HG02884 (cell line): ENCODE data around the gene HORMAD1.
"Not testable (repeated sequence)": the region's sequence is repeated elsewhere in the genome, so short reads cannot be mapped to it uniquely, and the experiment has no call there.

Experiments used
- ATAC-seq: cut with Tn5 transposase; IDR thresholded peaks from one replicate; pipeline ENCODE4 v1.9.1; 2021; ENCODE audit warnings: mild to moderate bottlenecking, moderate library complexity; ENCODE audit not compliant: unreplicated experiment

HORMAD1 gene, protein sequence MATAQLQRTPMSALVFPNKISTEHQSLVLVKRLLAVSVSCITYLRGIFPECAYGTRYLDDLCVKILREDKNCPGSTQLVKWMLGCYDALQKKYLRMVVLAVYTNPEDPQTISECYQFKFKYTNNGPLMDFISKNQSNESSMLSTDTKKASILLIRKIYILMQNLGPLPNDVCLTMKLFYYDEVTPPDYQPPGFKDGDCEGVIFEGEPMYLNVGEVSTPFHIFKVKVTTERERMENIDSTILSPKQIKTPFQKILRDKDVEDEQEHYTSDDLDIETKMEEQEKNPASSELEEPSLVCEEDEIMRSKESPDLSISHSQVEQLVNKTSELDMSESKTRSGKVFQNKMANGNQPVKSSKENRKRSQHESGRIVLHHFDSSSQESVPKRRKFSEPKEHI

DNA sequence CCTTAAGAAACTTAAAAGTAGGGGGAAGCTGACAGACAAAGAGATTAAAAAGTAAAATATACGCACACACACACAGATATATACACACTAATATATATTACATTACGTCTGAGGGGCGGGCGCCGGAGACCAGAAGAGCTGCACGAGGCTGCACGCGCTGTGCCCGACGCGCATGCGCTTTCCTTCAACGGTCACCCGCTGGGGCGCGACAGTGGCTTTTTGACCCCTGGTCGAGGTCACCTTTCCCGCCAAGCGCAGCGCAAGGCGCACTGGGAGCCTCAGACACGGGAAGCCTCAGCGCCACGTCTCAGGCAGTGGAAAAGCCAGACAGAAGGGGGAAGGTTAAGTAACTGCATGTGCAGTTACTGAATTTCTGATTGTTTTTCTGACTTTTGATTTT, at the start of gene HORMAD1:
HORMAD1 (minus strand) TSS at position 193 of the 400 bp plus-strand sequence. CDS start 1,390 bp downstream, outside the sequence.
- no peak for ATAC-seq

DNA sequence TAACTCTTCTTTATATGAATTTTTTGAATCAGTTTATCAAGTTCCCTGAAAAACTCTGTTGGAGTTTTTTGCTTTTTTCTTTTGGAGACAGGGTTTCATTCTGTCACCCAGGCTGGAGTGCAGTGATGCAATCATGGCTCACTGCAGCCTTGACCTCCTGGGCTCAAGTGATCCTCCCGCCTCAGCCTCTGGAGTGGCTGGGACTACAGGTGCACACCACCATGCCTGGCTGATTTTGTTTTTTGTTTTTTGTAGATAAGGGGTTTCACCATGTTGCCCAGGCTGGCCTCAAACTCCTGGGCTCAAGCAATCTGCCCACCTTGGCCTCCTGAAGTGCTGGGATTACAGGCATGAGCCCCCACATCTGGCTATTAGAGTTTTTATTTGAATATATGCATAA, 47.0 kb upstream of the HORMAD1 start:
- not testable (repeated sequence) for ATAC-seq

DNA sequence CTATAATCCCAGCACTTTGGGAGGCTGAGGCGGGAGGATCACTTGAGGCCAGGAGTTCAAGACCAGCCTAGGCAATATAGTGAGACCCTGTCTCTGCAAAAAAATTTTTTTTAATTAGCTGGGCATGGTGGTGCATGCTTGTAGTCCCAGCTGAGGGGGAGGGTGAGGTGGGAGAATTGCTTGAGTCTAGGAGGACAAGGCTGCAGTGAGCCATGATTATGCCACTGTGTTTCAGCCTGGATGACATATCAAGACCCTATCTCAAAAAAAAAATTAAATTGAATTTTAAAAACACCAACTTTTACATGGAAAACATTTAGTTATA, 45.2 kb upstream of the HORMAD1 start:
- ATAC-seq = not testable (repeated sequence)

DNA sequence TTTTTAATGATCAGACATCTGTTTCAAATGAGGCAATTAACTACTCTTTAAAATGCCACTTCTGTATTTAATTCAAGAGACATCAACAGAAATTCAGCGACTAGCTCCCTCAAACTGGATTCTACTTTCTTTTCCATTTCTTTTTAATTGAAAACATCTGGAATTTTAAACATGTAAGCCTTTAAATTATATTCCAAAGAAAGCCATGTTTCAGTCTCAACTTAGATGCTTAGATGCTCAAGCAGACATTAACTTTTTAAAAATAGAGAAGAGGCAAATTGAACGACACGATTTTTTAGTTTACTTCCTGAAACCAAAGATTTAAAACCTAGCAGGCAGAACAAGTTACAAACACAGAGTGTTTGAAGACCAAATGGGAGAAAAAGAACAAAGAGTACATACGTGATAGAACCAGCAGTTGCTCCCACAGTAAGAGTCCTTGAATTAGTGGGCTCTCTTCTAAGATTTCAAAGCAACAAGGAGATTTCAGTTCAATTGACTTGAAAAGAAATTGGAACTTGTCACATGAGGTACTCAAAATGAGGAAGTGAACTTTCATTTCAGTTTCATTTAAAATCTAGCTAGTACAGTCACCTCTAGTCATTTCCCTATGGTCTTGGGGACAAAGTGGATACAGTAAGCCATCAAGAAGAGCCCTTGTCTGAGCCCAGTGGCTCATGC, 44.7 kb upstream of the HORMAD1 start, which contains the start of gene CTSS:
CTSS (minus strand) TSS at position 483 of the 681 bp plus-strand sequence. CDS start 1,015 bp downstream, outside the sequence.
- peak; percentile 75 for ATAC-seq

DNA sequence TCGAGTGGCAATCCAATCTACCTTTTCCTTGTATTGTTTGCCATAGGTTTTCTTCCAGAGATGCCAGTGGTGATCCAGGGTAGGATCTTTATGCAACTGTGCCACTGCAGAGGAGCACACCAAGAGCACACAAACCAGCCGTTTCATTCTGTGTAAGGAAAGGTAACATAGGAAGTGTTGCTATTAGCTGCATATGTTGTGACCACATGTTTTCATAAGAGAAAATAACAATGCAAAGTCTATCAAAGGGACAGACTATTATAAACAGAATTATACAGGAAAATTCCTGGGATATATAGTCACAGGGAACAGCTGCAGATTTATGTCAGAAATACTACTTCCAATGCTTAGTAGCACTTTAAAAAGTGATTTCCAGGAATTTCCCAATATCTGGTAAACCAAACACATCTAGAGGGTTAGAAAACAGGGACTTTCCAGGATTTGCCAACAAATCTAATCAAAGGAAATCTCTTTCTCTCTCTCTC, 44.0 kb upstream of the HORMAD1 start:
- ATAC-seq = no peak

DNA sequence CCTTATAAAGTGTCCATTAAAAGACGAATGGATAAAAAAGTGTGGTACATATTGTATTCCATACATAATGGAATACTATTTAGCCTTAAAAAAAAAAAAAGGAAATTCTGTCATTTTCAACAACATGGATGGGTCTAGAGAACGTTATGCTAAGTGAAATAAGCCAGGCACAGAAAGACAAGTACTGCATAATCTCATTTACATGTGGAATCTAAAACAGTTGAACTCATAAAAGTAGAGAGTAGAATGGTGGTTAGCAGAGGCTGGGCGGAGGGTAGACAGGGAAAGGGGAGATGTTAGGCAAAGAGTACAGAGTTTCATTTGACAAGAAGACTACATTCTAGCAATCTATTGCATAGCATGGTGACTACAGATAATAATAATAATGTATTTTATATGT, 42.3 kb upstream of the HORMAD1 start:
- ATAC-seq = no peak

DNA sequence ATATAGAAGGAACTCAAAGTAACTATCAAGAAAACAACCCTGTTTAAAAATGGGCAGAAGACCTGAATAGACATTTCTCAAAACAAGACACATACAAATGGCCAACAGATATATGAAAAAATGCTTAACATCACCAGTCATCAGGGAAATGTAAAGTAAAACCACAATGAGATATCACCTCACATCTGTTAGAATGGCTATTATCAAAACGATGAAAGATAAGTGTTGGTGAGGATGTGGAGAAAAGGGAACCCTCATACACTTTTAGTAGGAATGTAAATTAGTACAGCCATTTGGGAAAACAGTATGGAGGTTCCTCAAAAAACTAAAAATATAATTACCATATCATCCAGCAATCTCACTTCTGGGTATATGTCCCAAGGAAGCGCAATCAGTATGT, 41.9 kb upstream of the HORMAD1 start:
- no peak for ATAC-seq

DNA sequence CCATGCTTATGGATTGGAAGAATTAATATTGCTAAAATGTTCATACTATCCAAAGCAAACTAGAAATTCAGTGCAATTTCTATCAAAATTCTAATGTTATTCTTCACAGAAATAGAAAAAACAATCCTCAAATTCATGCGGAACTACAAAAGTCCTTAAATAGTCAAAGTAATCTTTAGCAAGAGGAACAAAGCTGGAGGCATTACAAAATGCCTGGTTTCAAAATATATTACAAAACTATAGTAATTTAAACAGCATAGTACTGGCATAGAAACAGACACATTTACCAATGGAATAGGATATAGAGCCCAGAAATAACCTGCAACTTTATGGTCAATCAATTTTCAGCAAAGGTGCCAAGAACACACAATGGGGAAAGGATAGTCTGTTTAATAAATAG, 41.1 kb upstream of the HORMAD1 start:
- no peak for ATAC-seq

DNA sequence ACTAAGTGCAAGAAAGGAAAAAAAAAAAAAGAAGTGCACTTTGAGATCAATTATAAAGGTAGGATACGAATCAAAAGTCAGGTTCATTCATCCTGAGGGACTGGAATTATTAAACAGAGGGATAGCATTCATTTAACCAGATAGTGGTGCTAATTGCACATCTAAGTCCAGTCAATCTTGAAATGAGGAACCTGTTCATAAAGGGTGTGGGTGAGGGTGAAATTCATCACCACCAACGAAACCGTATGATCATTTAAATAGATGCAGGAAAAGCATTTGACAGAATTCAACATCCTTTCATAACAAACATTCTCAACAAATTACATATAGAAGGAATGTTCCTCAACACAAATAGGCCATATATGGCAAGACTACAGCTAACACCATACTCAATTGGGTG, 39.3 kb upstream of the HORMAD1 start:
- ATAC-seq = no peak

DNA sequence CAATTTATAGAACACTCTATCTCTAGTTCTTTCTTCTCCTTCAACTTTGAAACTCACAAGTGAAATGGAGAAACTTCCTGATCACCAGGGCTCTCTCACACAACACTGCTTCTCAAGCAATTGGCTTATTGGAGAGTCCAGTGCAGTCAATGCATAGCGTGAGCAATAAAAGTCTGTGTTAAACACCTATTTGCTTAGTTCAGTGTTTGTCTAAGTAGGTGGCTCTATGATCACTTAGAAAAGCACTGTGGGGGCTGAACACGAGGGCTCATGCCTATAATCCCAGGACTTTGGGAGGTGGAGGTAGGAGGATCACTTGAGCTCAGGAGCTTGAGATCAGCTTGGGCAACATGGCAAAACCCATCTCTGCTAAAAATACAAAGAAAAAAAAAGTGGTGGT, 32.7 kb upstream of the HORMAD1 start:
- no peak for ATAC-seq

DNA sequence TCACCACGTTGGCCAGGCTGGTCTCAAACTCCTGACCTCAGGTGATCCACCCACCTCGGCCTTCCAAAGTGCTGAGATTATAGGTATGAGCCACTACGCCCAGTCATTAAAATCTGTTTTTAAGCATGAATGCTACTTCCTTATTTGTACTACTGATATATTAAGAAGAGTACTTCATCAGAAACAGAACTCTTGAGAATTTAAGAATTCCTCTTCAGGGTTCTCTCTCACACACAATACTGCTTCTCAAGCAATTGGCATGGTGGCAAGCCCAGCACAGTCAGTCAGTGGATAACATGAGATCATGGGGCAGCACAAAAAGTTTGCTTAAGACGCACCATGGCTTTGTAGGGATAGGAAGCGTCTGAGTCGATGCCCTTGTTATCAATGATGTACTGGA, 30.7 kb upstream of the HORMAD1 start:
- no peak for ATAC-seq

DNA sequence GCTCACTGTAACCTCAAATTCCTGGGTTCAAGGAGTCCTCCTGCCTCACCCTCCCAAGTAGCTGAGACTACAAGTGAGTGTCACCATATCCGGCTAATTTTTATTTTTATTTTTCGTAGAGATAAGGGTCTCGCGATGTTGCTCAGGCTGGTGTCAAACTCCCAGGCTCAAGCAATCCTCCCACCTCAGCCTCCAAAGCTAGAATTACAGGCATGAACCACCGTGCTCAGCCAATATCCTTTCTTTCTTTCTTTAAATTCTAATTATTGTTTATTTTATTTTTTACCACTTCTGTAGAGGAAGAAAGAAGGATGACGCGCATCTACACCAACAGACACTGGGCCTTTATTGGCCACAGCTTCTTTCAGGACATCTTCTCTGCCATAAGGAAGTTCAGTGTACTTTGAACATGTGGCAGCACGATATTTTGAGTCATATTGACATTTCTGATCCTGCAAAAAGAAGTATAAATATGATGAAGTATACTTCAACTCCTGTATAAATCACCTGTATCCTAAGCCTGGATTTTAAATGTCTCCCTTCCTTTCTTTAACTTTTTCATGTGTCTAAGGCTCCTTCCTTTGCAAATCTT, 29.1 kb upstream of the HORMAD1 start:
- no peak for ATAC-seq

DNA sequence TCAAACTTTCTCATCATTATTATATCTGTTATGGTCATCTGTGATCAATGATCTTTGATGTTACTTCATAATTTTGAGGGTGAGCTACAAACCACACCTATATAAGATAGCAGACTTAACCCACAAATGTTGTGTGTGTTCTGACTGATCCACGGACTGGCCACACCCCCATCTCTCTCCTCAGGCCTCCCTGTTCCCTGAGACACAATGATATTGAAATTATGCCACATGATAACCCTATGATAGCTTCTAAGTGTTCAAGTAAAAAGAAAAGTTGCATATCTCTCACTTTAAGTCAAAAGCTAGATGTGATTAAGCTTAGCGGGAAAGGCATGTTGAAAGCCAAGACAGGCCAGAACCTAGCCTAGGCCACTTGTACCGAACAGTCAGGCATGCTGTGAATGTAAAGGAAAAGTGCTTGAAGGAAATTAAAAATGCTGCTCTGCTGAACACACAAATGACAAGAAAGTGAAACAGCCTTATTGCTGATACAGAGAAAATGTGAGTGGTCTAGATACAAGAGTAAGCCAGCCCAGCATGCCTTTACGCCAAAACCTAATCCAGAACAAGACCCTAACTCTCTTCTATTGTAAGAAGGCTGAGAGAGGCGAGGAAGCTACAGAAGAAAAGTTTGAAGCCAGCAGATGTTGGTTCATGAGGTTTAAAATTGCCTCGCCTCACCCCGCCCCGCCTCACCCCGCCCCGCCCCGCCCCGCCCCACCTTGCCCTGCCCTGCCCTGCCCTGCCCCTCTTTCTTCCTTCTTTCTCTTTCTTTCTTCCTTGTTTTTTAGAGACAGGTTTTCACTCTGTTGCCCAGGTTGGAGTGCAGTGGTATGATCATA, 28.4 kb upstream of the HORMAD1 start:
- ATAC-seq = no peak

DNA sequence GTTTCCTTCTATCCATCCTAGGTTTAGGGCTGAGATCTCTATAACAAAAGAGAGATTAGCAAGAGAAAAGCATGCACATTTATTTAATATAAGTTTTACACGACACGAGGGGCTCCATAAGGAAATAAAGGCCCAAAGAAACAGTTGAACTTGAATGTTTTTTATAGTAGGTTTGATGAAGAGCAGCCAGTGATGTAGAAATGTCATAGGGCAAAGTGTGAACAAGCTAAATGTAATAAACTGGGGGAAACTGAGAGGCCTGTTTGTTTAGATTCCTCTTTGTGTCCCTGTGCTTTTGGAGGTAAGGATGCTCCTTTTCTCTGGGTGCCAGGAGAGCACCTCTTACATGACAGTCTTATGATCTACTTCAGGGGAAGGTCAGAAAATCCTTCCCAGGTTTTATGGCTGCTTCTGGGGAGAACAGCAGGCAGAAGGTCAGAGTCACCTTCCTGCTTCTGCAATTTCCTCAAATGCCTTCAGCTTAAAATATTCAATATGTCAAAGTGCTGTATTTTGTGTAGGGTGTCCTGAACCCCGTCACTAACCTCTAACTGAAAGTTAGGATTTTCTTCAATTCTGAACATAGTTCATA, 9.5 kb upstream of the HORMAD1 start:
- no peak for ATAC-seq

DNA sequence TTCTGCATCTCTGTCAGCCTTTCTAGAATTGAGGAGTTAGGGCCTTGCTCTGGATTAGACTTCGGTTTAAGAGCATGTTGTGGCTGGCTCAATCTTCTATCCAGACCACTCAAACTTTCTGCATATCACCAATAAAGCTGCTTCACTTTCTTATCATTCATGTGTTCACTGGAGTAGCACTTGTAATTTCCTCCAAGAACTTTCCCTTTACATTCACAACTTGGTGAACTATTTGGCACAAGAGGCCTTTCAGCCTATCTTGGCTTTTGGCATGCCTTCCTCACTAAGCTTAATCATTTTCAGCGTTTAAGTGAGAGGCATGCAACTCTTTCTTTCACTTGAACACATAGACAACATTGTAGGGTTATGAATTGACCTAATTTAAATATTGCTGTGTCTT, 3.6 kb upstream of the HORMAD1 start:
- ATAC-seq = no peak

DNA sequence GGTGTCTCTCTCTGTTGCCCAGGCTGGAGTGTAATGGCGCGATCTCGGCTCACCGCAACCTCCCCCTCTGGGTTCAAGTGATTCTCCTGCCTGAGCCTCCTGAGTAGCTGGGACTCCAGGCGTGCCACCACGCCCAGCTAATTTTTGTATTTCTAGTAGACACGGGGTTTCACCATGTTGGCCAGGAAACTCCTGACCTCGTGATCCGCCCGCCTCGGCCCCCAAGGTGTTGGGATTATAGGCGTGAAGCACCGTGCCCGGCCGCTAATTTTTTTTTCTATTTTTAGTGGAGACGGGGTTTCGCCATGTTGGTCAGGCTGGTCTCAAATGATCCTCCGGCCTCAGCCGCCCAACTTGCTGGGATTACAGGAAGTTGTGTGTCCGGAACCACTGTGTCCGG, 597 bp downstream of the HORMAD1 start:
- ATAC-seq = no peak

DNA sequence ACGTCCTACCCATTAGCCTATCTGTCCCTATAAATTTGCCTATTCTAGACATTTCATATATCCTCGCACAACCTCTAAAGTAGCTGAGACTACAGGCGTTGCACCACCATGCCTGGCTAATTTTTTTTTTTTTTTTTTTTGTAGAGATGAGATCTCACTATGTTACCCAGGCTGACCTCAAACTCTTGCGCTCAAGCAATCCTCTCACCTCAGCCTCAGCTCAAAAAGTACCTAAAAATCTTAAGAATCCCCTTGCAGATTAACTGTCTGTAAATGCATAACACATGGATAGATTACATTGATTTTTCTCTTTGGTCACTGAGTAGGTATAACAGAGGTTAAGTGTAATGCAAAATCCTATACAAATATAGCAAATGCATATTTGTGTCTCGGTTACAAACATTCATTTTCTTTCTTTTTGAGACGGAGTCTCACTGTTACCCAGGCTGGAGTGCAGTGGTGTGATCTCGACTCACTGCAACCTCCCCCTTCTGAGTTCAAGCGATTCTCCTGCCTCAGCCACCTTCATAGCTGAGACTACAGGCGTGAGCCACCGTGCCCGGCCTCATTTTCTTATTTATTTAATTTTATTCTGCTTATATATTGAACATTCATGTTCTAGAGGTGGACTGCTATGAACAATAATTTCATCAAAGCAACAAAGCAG, 2.3 kb downstream of the HORMAD1 start:
- ATAC-seq = no peak

DNA sequence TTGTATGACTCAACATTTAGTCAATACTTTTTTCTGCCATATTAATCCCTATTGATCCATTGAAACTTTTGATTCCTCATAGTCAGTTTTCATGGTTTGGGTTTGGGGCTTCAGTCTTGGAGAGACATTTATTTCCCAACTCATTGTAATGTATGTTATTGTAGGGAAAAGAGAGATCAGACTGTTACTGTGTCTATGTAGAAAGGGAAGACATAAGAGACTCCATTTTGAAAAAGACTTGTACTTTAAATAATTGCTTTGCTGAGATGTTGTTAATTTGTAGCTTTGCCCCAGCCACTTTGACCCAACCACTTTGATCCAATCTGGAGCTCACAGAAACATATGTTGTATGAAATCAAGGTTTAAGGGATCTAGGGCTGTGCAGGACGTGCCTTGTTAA, 11.7 kb downstream of the HORMAD1 start:
- ATAC-seq = not testable (repeated sequence)

DNA sequence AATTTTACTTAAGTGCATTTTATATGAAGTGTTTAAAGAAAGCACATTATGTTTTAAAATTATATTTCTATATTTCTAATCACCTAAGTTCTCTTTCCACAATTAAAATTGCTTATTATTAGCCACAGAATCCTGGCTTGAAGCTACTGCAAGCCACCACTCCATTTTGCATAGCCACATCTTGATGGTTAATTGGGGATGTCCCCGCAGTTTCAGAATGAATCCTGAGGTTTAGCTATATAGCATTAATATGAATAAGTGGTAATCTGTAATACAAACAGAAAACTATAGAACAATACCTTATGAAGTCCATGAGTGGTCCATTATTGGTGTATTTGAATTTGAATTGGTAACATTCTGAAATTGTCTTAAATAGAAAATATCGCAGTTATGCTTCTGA, 12.1 kb downstream of the HORMAD1 start:
- peak; percentile 66 for ATAC-seq

DNA sequence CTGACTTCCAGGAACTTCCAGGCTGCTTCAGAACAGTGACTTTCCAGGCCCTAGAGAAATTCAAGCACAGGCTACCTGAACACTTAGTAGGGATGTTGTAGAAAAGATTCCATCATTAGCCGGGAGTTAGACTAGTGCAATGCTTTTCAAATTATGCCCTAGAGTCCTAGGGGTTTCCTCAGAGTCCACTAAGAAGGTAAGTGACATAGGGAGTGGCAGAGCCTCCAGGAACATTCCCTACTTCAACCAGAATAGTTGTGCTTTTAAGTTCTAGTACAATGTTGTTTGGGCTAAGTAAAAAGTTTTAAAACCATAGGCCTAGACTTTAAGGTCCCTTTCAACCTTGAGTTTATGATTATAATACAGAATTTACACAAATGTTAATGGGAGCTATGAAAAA, 14.6 kb downstream of the HORMAD1 start:
- ATAC-seq = no peak
